Measurements from ENCODE around the gene MED22.
"Not testable (repeated sequence)": the region's sequence is repeated elsewhere in the genome, so short reads cannot be mapped to it uniquely, and the experiment has no call there.

MED22 gene

GRCh38 chr9:133382507-133383141 is 34.7 kb upstream of the MED22 start:
- H3K27ac Mint-ChIP-seq = no peak overlapping the region
- no peaks in the 10 kb centered on the region for H3K9me3 Mint-ChIP-seq
- H3K27me3 Mint-ChIP-seq = no peaks in the 10 kb centered on the region
- no peak overlapping the region for H3K4me3 Mint-ChIP-seq
- H3K4me1 Mint-ChIP-seq (ENCODE audit: low read depth) = no peaks in the 10 kb centered on the region
- H3K36me3 Mint-ChIP-seq (ENCODE audit: low read depth) = no peaks in the 10 kb centered on the region

- Mint-ChIP-seq H3K27ac (no peak overlapping the region), H3K9me3 (no peaks in the 10 kb centered on the region), H3K4me1 (ENCODE audit: low read depth) (no peaks in the 10 kb centered on the region), H3K27me3 (no peaks in the 10 kb centered on the region), H3K4me3 (no peak overlapping the region), H3K36me3 (ENCODE audit: low read depth) (no peaks in the 10 kb centered on the region)
These were observed 32.8 kb upstream of the MED22 start for GRCh38 chr9:133380734-133381133.

GRCh38 chr9:133379153-133380086 is 31.5 kb upstream of the MED22 start:
- peaks cover 7% of the 10 kb centered on the region for H3K4me1 Mint-ChIP-seq (ENCODE audit: low read depth)

GRCh38 chr9:133378408-133378962 is 30.6 kb upstream of the MED22 start:
- no peaks in the 10 kb centered on the region for H3K27me3 Mint-ChIP-seq
- H3K9me3 Mint-ChIP-seq = no peaks in the 10 kb centered on the region
- H3K36me3 Mint-ChIP-seq (ENCODE audit: low read depth) = peaks cover 14% of the 10 kb centered on the region
- no peak overlapping the region for H3K4me3 Mint-ChIP-seq
- no peak overlapping the region for H3K27ac Mint-ChIP-seq
- peaks cover 13% of the 10 kb centered on the region for H3K4me1 Mint-ChIP-seq (ENCODE audit: low read depth)

More at GRCh38 chr9:133379153-133380086, 31.5 kb upstream of the MED22 start:
- Mint-ChIP-seq H3K36me3 (ENCODE audit: low read depth) (peaks cover 8% of the 10 kb centered on the region), H3K27ac (no peak overlapping the region), H3K9me3 (no peaks in the 10 kb centered on the region), H3K27me3 (no peaks in the 10 kb centered on the region), H3K4me3 (no peak overlapping the region)

- H3K27me3 Mint-ChIP-seq = no peaks in the 10 kb centered on the region
- H3K27ac Mint-ChIP-seq = no peak overlapping the region
- H3K9me3 Mint-ChIP-seq = no peaks in the 10 kb centered on the region
- H3K36me3 Mint-ChIP-seq (ENCODE audit: low read depth) = peaks cover 20% of the 10 kb centered on the region
- peaks cover 20% of the 10 kb centered on the region for H3K4me1 Mint-ChIP-seq (ENCODE audit: low read depth)
- H3K4me3 Mint-ChIP-seq = no peak overlapping the region
These were observed 29.8 kb upstream of the MED22 start for GRCh38 chr9:133377721-133378216.

- not testable (repeated sequence) for H3K9me3 Mint-ChIP-seq, H3K27ac Mint-ChIP-seq, H3K27me3 Mint-ChIP-seq
- H3K4me1 Mint-ChIP-seq (ENCODE audit: low read depth) = peaks cover 25% of the 10 kb centered on the region
- H3K36me3 Mint-ChIP-seq (ENCODE audit: low read depth) = peaks cover 25% of the 10 kb centered on the region
- H3K4me3 Mint-ChIP-seq = peak overlapping the region; percentile 54
These were observed 29.3 kb upstream of the MED22 start for GRCh38 chr9:133377280-133377679.

GRCh38 chr9:133375724-133376654 is 28.1 kb upstream of the MED22 start, which contains the start of the genes STKLD1 and SURF4:
TSS of gene STKLD1 (plus strand) at chr9:133376366. CDS start at chr9:133376474, 108 bp downstream.
TSS of gene SURF4 (minus strand) at chr9:133376060. CDS start at chr9:133375969, 91 bp downstream.
- Mint-ChIP-seq H3K27ac (peak within 1 kb of the TSS; percentile 96), H3K9me3 (no peaks in the 10 kb centered on the region), H3K4me3 (peak within 1 kb of the TSS; percentile 99), H3K4me1 (ENCODE audit: low read depth) (peaks cover 38% of the 10 kb centered on the region), H3K27me3 (no peaks in the 10 kb centered on the region), H3K36me3 (ENCODE audit: low read depth) (peaks cover 37% of the 10 kb centered on the region)

GRCh38 chr9:133375116-133375723 is 27.3 kb upstream of the MED22 start:
- H3K27ac Mint-ChIP-seq = peak overlapping the region; percentile 96
- no peaks in the 10 kb centered on the region for H3K9me3 Mint-ChIP-seq
- H3K4me3 Mint-ChIP-seq = peak overlapping the region; percentile 99
- H3K27me3 Mint-ChIP-seq = no peaks in the 10 kb centered on the region
- H3K36me3 Mint-ChIP-seq (ENCODE audit: low read depth) = peaks cover 45% of the 10 kb centered on the region
- peaks cover 46% of the 10 kb centered on the region for H3K4me1 Mint-ChIP-seq (ENCODE audit: low read depth)

GRCh38 chr9:133374612-133375115 is 26.7 kb upstream of the MED22 start:
- H3K36me3 Mint-ChIP-seq (ENCODE audit: low read depth) = peaks cover 50% of the 10 kb centered on the region
- H3K4me3 Mint-ChIP-seq = peak overlapping the region; percentile 99
- peak overlapping the region; percentile 96 for H3K27ac Mint-ChIP-seq
- H3K4me1 Mint-ChIP-seq (ENCODE audit: low read depth) = peaks cover 51% of the 10 kb centered on the region
- no peaks in the 10 kb centered on the region for H3K9me3 Mint-ChIP-seq
- H3K27me3 Mint-ChIP-seq = no peaks in the 10 kb centered on the region

GRCh38 chr9:133372144-133372543 is 24.2 kb upstream of the MED22 start:
- Mint-ChIP-seq H3K36me3 (ENCODE audit: low read depth) (peaks cover 66% of the 10 kb centered on the region), H3K4me1 (ENCODE audit: low read depth) (peaks cover 68% of the 10 kb centered on the region), H3K9me3 (no peaks in the 10 kb centered on the region), H3K27ac (peak overlapping the region; percentile 96), H3K27me3 (no peaks in the 10 kb centered on the region), H3K4me3 (peak overlapping the region; percentile 99)

- Mint-ChIP-seq H3K27ac (peak overlapping the region; percentile 96), H3K4me1 (ENCODE audit: low read depth) (peaks cover 68% of the 10 kb centered on the region), H3K9me3 (no peaks in the 10 kb centered on the region), H3K36me3 (ENCODE audit: low read depth) (peaks cover 75% of the 10 kb centered on the region), H3K4me3 (peak overlapping the region; percentile 99), H3K27me3 (no peaks in the 10 kb centered on the region)
These were observed 23.4 kb upstream of the MED22 start for GRCh38 chr9:133371261-133371711.

- peaks cover 68% of the 10 kb centered on the region for H3K4me1 Mint-ChIP-seq (ENCODE audit: low read depth)
- H3K27ac Mint-ChIP-seq = peak overlapping the region; percentile 96
- no peaks in the 10 kb centered on the region for H3K9me3 Mint-ChIP-seq
- peaks cover 81% of the 10 kb centered on the region for H3K36me3 Mint-ChIP-seq (ENCODE audit: low read depth)
- H3K27me3 Mint-ChIP-seq = no peaks in the 10 kb centered on the region
- peak overlapping the region; percentile 99 for H3K4me3 Mint-ChIP-seq
These were observed 22.8 kb upstream of the MED22 start for GRCh38 chr9:133370685-133371084.

GRCh38 chr9:133369933-133370332 is 22.0 kb upstream of the MED22 start:
- Mint-ChIP-seq H3K36me3 (ENCODE audit: low read depth) (peaks cover 86% of the 10 kb centered on the region), H3K4me1 (ENCODE audit: low read depth) (peaks cover 66% of the 10 kb centered on the region), H3K27ac (peak overlapping the region; percentile 96)

More at GRCh38 chr9:133369933-133370332, 22.0 kb upstream of the MED22 start:
- H3K27me3 Mint-ChIP-seq = no peaks in the 10 kb centered on the region
- peak overlapping the region; percentile 99 for H3K4me3 Mint-ChIP-seq
- H3K9me3 Mint-ChIP-seq = no peaks in the 10 kb centered on the region
